Stimulated activated CD8-positive, alpha-beta memory T cell treated with anti-CD3 and anti-CD28 coated beads, Interleukin-4, amount 100 ng/mL, for 48 hours (primary cell): ENCODE measurements around the gene CENPF.
A peak's percentile ranks its signal among the peaks of the same experiment; 100 is the strongest.
"Not testable (repeated sequence)": the region's sequence is repeated elsewhere in the genome, so short reads cannot be mapped to it uniquely, and the experiment has no call there.

Experiments
- DNase-seq: peaks from one replicate; pipeline ENCODE4 v3.0.0-alpha.2; 2020

Gene CENPF

GRCh38 chr1:214602764-214603657, at the start of gene CENPF:
Gene CENPF (plus strand): TSS chr1:214603195. CDS start chr1:214613755, 10,560 bp downstream.
- peak; percentile 91 for DNase-seq

DNA sequence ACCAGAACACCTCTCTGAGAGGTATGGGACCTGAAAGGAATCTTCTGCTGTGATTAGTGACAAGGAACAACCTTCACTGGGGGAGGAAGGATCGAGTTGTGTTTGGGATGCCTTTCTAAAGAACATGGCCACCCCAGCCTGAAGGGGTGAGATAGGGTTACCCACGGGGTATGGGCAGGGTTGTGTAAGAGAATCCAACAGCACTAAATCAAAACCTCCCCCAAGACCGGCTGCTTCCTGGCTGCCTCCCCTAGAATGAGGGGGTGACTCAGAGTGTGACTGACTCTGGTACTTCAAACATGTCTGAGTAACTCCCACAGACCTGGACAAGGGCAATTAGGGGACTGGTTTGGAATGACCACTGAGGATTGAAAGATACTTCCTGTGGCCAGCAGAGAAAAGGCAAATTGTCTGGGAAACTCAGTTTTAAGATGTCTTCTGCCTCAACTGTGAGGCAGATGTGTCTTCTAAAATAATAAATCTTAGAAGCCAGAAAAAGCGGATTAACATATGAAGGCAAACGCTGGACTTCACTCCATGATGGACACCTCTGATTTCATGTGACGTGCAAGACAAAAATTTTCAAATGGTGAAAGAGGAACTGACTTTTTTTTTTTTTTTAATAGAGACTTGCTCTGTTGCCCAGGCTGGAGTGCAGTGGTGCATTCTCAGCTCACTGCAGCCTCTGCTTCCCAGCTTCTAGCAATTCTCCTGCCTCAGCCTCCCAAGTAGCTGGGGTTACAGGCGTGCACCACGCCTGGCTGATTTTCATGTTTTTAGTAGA, 44.9 kb upstream of the CENPF start:
- DNase-seq: no peak

DNA sequence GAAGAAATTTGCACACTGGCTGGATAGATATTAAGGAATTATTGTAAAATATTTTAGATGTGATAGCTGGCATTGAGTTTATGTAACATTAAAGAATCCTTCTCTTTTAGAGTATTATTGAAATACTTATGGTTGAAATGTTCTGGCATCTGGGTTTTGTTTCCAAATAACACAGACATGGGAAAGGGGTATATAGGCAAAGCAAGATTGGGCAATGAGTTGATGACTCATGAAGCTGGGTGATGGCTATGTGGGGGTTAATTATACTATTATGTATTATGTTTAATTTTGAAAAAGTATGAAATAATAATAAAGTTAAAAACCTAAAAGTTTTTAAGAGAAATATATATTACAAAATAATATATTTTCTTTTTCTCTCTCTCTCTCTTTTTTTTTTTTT, 39.1 kb upstream of the CENPF start:
- no peak for DNase-seq

- no peak for DNase-seq
Observed at GRCh38 chr1:214565310-214565709, 37.7 kb upstream of the CENPF start.

DNA sequence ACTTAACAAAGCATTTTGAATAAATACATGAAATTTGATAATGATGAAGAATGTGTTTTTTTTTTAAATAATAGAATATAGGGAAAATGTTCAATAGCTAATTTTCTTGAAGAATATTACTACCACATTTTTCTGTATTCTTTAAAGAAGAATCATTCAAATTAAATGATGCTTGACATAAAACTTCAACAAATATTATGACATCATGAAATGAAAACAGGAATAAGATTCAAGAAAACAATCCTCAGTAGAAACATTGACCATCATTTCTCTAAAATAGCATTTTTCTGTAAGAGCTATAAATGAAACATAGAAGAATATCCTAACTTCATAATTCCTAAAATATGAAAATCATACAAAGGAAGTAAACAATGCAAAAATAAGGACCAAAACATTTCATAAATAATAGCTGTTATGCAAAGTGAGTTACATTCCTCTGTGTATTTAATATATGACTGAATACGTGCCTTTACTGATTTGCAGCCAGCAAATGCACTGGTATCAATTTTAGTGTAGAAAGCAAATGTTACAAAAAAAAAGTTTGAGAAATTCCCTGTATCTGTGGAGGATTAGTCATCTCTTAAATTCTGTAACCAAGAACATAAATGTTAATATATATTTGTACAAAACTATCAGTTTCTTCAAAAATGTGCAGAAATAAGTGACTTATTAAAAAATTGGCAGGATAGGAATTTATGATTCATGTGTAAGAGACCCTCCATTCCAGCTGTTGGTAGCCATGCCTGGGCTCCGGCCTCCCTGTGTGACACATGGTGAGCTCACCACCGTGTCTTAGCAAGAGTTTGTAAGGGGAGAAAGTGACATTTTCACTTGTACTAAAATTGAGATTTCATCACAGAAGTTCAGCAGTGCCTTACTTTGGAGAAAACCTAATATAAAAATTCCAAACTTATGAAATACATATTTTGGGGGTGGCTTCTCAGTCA, 36.6 kb upstream of the CENPF start:
- DNase-seq: peak; percentile 37

DNA sequence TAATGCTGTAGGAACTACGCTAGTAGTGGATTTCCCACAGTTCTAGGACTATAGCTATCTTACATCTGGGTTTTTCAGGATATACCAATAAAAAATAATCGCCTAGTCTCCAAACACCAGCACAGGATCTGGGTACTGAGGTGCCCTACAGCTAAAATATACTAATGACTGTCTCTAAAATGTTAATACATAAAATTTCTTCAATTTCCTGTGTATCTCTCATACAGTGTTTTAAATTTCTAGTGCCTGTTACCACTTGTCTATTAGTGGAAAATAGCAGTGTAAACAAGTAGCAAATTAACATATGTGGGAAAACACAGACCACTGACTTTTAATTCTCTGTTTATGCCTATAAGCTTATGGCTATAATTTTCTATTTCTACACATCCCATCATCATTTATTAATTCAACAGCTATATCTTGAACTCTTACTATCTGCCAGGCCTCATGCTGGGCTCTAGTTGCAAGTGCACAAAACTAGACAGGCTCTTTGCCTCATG, 35.5 kb upstream of the CENPF start:
- no peak for DNase-seq

GRCh38 chr1:214568328-214568727, 34.7 kb upstream of the CENPF start:
- no peak for DNase-seq

- DNase-seq: no peak
Observed at GRCh38 chr1:214569357-214570004, 33.5 kb upstream of the CENPF start.

- DNase-seq: no peak
Observed at GRCh38 chr1:214570442-214570841, 32.6 kb upstream of the CENPF start.

GRCh38 chr1:214571281-214571680, 31.7 kb upstream of the CENPF start:
- DNase-seq: no peak

GRCh38 chr1:214573386-214574318, 29.3 kb upstream of the CENPF start:
- DNase-seq: no peak

DNA sequence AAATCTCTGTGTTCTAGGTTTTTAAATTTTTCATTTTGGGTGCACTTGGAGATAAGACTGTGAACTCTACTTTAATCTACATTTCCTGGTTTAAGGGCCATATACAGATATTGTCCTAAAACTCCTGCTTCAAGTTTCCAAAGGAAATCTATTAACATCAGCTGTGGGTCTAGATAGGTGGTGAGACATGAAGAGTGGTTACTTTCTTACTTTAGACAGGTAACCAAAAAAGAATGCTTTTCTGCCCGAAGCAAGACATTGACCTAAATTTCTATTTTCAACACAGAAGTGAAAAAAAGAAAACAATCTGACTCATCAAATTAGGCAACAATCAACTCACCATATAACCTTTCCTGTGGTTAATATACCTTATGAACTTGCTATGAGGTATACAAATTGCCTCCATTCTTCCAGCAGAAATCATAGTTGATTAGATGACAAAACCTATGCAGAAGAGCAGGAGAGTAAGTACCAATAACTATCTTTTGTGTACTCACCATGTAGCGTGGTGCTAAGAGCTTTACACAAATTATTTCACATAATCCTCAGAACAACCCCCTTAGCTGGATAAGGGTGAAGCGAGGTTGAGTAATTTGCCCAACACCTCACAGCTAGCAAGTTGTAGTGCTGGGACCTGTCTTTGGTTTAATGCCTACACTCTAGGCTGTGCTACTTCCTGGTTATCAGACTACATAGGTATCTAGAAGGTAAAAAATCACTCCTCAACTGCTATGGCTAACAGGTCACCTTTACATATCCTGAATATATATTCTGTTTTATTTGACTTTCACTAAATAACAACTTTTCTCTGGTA, 28.2 kb upstream of the CENPF start:
- no peak for DNase-seq

GRCh38 chr1:214576120-214576519, 26.9 kb upstream of the CENPF start:
- not testable (repeated sequence) for DNase-seq

DNA sequence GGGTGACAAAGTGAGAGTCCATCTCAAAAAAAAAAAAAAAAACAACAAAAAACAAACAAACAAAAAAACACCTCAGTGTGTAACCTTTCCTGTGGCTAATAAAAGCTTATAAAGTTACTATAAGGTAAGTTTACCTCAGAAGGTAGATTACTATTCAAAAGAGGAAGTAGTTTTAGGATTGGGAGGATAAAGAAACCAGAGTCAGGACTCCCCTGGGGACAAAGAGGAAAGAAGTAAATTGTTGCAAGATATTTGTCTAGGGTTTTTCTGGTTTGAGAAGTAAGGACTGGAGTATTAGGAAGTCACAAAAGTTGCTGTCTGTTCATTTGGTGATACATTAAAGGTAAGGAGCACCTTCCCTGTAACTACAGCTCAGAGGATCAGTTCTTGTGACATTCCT, 23.8 kb upstream of the CENPF start:
- no peak for DNase-seq

GRCh38 chr1:214581785-214582184, 21.2 kb upstream of the CENPF start:
- no peak for DNase-seq

- no peak for DNase-seq
Observed at GRCh38 chr1:214582289-214582891, 20.6 kb upstream of the CENPF start.

DNA sequence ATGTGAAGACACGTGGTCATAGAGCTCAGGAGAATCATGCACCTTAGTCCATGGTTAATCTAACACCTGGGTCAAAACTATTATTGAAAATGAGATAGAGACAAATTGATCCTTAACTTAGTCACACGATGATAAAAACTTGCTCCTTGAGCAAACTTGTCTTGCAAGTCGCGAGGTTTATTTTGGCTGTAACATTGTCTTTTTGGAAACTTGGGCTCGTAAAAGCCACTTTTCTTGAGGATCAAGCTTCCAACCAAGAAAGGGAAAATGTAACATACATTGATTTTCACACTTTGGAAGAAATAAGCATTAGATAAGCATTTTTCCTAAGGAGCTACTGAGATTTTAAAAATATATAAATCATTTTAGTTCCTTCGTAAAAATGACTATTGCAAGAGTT, 19.9 kb upstream of the CENPF start:
- DNase-seq: no peak

- no peak for DNase-seq
Observed at GRCh38 chr1:214583824-214584554, 19.0 kb upstream of the CENPF start.
